Bronchial epithelial cell (primary cell): ENCODE data around the gene CANT1. TPM values are rescaled to one million over a fixed set of nuclear protein-coding genes. Genes with fewer than 3 reads are reported as not detected.

Experiments used
- DNase-seq: peaks from one replicate; pipeline ENCODE4 v3.0.0-alpha.2; 2010; ENCODE audit warnings: low read depth
- FAIRE-seq: peaks from 2 replicates; lab custom pipeline; 2011; peaks lifted over from hg19 to GRCh38; lab: Jason Lieb, UNC
- H3K27me3 ChIP-seq: 2 replicates; pipeline ENCODE4 v1.5.1; 2011; ENCODE audit warnings: low read length; ENCODE audit not compliant: control insufficient read depth, insufficient read depth
- H3K36me3 ChIP-seq: 2 replicates; pipeline ENCODE4 v1.5.1; 2011; ENCODE audit warnings: low read length; ENCODE audit not compliant: control insufficient read depth, insufficient read depth
- H3K4me3 ChIP-seq: 2 replicates; pipeline ENCODE4 v1.5.1; 2011; ENCODE audit warnings: mild to moderate bottlenecking, low read depth, low read length, control low read depth
- total RNA-seq: library from RNA; depleted of rRNA; stranded (reverse); fragments of >200 nt; gene quantifications from 2 replicates; pipeline ENCODE4 v1.2.1, GENCODE V29; 2014
- TF ChIP-seq, protein P1 (sequence below): IDR thresholded peaks from 2 replicates; pipeline ENCODE4 v1.5.1; 2011; ENCODE audit warnings: mild to moderate bottlenecking, moderate library complexity, low read length, control low read depth, inconsistent platforms; ENCODE audit not compliant: insufficient read depth, severe bottlenecking

Gene CANT1
- total RNA-seq, 1 donor from 2014 or later = 60.0 TPM

DNA sequence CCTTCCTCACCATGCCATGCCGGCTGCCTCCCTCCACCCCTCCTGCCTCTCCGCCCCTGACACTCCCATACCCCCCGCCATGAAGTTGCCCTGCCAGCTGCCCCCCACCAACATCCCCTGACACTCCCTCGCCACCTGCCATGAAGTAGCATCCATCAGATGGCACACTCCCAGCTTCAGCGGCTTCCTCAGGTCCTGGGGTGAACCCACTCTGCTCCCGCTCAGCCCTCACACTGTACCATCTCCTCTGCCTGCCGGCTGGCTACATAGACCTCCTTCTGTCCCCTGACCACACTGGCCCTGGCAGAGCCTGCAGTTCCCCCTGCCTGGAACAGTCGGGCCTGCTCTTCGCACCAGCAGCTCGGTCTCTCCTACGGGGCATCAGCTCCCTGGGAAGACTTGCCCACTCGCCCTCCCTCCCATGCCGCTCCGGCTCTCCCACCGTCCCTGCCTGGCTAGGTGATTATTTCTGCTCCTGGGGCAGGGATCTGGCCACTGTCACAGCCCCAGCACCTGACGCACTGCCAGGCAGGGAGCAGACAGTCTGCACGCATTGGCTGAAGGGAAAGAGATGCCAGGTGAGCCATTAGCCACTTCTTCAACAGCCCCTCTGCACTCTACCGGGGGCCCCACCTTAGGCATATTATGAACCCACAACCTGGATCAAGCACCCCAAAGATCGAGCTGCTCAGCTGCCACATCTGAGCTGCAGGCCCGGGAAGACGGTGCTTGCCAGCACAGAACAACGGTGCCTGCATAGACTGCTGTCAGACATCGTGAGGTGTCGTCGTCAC, 9.0 kb downstream of the CANT1 start:
- no peaks in the 10 kb centered on the region for H3K27me3 ChIP-seq
- TF ChIP-seq, protein P1, sequence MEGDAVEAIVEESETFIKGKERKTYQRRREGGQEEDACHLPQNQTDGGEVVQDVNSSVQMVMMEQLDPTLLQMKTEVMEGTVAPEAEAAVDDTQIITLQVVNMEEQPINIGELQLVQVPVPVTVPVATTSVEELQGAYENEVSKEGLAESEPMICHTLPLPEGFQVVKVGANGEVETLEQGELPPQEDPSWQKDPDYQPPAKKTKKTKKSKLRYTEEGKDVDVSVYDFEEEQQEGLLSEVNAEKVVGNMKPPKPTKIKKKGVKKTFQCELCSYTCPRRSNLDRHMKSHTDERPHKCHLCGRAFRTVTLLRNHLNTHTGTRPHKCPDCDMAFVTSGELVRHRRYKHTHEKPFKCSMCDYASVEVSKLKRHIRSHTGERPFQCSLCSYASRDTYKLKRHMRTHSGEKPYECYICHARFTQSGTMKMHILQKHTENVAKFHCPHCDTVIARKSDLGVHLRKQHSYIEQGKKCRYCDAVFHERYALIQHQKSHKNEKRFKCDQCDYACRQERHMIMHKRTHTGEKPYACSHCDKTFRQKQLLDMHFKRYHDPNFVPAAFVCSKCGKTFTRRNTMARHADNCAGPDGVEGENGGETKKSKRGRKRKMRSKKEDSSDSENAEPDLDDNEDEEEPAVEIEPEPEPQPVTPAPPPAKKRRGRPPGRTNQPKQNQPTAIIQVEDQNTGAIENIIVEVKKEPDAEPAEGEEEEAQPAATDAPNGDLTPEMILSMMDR = no peak
- FAIRE-seq (no peak), DNase-seq (no peak)
- no peak overlapping the region for H3K4me3 ChIP-seq
- H3K36me3 ChIP-seq = peaks cover 28% of the 10 kb centered on the region

DNA sequence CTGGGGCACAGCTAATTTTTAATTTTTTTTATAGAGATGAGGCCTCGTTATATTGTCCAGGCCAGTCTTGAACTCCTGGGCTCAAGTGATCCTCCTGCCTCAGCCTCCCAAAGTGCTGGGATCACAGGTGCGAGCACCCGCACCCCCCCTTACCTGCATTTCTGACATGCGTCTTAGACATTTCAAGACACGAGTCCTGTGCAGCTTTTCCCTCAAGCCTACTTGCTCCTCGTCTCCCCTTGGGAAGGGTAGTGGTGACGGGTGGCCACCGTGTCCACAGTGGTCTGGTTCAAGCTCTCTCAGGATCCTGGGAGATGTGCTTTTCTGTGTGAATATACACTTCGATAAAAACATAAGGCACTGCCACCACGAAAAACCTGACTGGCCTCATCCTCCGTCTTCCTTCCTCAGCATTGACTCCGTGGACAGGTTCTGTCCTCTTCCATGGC, 9.6 kb downstream of the CANT1 start:
- no peak overlapping the region for H3K4me3 ChIP-seq
- TF ChIP-seq, protein P1 = no peak
- no peak for DNase-seq
- H3K27me3 ChIP-seq = no peaks in the 10 kb centered on the region
- FAIRE-seq = no peak
- H3K36me3 ChIP-seq = peaks cover 28% of the 10 kb centered on the region

DNA sequence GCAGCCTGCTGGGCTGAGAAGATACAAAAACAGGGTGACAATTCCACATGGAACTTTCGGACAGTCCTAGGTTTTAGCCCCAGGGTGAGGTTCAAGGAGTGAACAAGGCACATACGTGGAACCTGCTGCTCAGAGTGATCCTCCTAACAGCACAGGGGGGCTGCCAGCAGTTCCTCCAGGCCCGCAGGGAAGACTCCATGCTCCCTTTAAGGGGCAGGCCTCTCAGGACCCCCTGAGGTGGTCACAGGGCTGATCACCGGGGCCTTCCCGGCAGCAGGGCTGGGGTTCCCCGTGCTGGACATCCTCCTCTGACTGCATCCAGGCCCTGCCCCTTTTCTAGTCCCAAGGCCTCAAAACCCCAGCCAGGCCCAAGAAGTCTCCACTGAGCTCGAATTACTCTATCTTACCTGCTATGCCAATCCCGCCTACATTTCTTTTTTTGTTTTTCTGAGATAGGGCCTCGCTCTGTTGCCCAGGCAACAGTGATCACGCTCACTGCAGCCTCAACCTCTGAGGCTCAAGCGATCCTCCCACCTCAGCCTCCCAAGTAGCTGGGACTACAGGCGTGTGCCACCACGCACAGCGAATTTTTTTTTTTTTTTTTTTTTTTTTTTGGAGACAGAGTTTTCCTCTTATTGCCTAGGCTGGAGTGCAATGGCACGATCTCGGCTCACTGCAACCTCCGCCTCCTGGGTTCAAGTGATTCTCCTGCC, 10.4 kb downstream of the CANT1 start:
- Histone ChIP-seq H3K4me3 (no peak overlapping the region), H3K27me3 (no peaks in the 10 kb centered on the region), H3K36me3 (peaks cover 33% of the 10 kb centered on the region)
- DNase-seq (no peak), FAIRE-seq (no peak)
- TF ChIP-seq, protein P1 = no peak

DNA sequence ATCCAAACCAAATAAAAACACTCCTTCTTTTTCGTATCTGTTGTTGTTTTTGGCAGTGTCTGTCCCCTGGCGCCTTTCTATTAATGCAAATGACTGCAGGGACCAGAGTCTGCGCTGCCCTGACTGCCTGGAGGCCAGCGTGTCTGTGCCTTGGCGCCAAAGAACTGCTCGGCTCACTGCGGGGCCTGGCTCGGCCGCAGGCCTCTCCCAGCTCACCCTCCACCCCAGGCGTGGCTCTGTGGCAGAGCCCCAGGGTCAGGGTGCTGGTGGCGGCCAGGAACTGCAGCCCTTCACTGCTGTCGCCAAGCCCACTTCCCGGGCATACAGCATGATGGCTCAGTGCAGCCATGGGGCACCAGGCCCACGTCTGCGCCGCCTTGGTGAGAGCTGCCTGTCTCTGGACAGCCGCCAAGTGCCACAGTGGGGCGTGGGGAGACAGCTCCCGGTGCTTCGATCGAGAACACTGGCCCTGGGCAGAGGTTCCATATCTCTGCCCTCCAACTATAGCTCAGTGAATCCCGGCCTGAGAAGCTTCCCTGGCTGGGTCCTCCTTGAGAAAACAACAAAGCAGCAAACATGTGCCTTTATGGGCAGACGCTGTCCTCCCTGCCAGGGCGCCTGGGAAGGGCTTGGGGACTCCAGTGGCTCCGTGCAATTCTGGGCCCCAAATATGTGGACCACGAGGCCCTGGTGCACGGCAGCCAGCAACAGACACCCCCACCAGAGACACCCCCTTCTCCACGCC, 11.1 kb downstream of the CANT1 start:
- no peak for DNase-seq
- FAIRE-seq = no peak
- TF ChIP-seq, protein P1 = no peak
- no peak overlapping the region for H3K4me3 ChIP-seq
- H3K27me3 ChIP-seq = no peaks in the 10 kb centered on the region
- H3K36me3 ChIP-seq = peaks cover 36% of the 10 kb centered on the region

DNA sequence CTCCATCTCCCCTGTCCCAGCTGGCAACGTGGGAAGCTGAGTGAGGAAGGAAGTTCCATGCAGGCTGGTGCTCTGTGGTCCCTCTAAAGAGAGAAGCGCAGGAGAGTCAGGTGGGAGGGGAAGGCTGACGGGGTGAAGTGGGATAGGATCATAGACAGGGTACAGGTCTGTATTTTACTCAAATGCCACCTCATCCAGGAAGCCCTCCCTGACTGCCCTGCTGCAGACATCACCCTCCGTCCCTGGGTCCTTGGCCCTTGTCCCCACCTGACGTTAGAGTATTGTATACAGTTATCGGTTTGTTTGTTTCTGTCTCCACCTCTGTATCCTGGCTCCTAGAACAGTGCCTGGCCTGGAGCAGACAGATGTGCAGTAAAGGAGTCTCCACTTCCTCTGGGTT, 11.7 kb downstream of the CANT1 start:
- no peaks in the 10 kb centered on the region for H3K27me3 ChIP-seq
- H3K4me3 ChIP-seq = no peak overlapping the region
- peaks cover 36% of the 10 kb centered on the region for H3K36me3 ChIP-seq
- no peak for DNase-seq
- FAIRE-seq = no peak
- TF ChIP-seq, protein P1 = no peak
